Gastrocnemius medialis (tissue), 4 donors: ENCODE data around the gene NBL1.

ENCODE experiments used
- CTCF ChIP-seq, 5 experiments: fragments of 450-650 bp in 3 of 5; fragments of 200-600 bp in 2 of 5; sonication (generic) in 2 of 5; IDR thresholded peaks in 4 of 5; conservative IDR thresholded peaks in 1 of 5; 1 replicate in 4 of 5; 2 replicates in 1 of 5; pipeline ENCODE4 v1.5.1; 2016 to 2019; ENCODE audit warnings: antibody characterized with exemption in 5 of 5, mild to moderate bottlenecking in 3 of 5, moderate library complexity in 3 of 5
- POLR2A ChIP-seq, 2 donors: fragments of 450-650 bp; IDR thresholded peaks; one replicate each; pipeline ENCODE4 v1.6.1; 2017; ENCODE audit warnings: antibody characterized with exemption in 2 of 2, mild to moderate bottlenecking in 2 of 2, moderate library complexity in 2 of 2

DNA sequence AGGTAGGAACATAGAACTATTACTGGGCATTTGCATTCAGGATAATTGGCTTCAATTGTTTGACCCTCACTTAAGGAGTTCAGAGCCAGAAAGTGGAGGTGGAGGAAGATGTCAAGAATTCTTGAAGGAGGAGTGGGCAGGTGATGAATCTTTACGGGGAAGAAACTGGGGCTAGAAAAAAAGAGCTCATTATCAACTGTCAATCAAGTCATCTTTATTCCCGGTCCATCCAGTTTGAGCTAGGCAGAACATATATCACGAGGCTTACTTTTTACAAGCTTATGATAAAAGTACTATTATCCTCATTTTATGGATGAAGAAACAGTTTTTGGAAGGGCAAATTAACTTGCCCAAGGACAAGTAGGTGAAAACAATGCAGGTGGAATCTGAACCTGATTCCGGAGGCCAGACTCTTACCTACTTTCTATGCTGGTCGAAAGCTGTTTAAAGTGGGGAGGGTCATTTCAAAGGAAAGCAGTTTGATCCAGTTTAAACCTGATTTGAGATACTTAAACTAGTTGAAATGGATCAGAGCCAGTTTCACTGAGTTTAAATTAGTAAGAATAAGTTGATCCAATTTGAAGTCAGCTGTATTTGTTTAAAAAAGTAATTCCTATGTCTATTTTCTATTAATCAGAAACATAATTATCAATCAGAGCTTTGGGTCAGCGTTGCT lies 13.3 kb upstream of the NBL1 start:
- TF ChIP-seq CTCF (IDR thresholded peaks at IDR 0.05 in 4 of 5, conservative IDR thresholded peaks at IDR 0.05 in 1 of 5) (no peak), POLR2A (IDR thresholded peaks at IDR 0.05) (no peak)
